Mononuclear cell (primary cell): Measurements from ENCODE around the gene RNPEPL1. TPM values are rescaled to one million over a fixed set of nuclear protein-coding genes. Genes with fewer than 3 reads are reported as not detected.
"Not testable (repeated sequence)": the region's sequence is repeated elsewhere in the genome, so short reads cannot be mapped to it uniquely, and the experiment has no call there.

Source experiments
- H3K27me3 ChIP-seq: 2 replicates; pipeline ENCODE4 v1.6.0; 2011; ENCODE audit warnings: low read length, control low read depth; ENCODE audit not compliant: insufficient read depth
- H3K4me1 ChIP-seq: 2 replicates; pipeline ENCODE4 v1.5.1; 2011; ENCODE audit warnings: mild to moderate bottlenecking, low read length, control low read depth; ENCODE audit not compliant: insufficient read depth
- H3K4me3 ChIP-seq: 2 replicates; pipeline ENCODE4 v1.5.1; 2011; ENCODE audit warnings: mild to moderate bottlenecking, low read length, moderate library complexity
- H3K9me3 ChIP-seq: 2 replicates; pipeline ENCODE4 v1.5.1; 2011; ENCODE audit warnings: low read depth, mild to moderate bottlenecking, control low read depth, low read length
- total RNA-seq: library from RNA; depleted of rRNA; stranded (reverse); fragments of >200 nt; gene quantifications from one replicate; pipeline ENCODE4 v1.2.3, GENCODE V29; 2012

RNPEPL1 gene
- total RNA-seq, 1 donor: 41.1 TPM

DNA sequence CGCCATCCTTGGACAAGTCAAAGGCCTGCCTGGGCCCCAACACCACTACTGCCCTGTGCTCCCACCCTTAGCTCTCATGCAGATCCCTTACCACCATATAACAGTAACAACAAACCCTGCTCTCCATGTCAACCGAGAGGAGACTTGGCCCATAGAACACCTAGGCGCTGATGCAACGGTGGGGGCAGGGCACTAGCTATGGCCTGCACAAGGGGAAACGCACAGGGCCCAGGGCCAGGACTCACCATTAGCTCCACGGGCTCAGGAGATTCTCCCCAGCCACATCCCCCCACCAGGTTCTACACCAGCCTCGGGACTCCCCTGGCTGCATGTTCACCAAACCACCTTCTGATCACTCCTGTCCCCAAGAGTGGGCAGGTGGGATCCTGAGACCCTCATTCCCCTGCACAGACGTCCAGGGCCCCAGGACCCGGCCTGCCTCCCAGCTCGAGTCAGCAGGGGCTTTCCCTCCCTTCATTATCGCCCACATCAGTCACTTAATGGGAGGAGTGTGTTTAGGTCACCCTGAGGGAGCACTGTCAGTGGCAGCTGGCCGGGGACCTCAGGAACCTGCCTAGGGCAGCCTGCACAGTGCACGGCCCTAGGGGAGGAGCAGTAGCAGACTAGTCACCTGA, 39.8 kb upstream of the RNPEPL1 start:
- H3K4me3 ChIP-seq: no peak overlapping the region
- no peaks in the 10 kb centered on the region for H3K4me1 ChIP-seq
- no peaks in the 10 kb centered on the region for H3K27me3 ChIP-seq
- peaks cover 26% of the 10 kb centered on the region for H3K9me3 ChIP-seq

DNA sequence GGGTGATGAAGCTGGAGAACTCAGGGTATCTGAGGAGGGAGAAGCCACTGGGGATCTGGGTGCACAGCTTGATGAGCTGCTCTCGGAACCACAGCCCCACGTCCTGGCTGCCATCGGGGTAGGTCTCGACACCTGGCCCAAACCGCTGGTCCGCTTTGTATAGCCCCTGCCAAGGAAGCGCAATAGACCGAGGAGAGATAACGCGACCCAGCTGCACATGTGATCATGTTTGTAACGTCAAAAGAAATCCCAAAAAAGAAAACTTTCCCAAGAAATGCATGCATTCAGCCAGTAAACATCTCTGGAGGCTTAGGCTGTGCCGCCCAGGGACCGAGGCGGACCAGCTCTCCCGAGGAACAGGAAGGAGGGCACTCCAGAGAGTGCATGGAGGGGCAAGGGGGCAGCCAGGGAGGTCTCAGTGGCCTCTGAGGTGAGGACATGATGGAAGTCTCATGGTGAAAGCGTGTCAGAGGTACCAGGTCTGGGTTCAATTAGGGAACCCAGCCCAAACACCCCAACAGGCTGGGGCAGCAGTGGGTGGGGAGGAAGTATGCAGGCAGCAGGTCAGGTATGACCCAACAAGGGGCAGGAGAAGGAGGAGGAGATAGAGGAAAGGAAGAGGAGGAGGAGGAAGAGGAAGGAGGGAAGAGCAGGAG, 38.8 kb upstream of the RNPEPL1 start:
- H3K9me3 ChIP-seq: peaks cover 26% of the 10 kb centered on the region
- H3K4me3 ChIP-seq: no peak overlapping the region
- no peaks in the 10 kb centered on the region for H3K27me3 ChIP-seq
- no peaks in the 10 kb centered on the region for H3K4me1 ChIP-seq

DNA sequence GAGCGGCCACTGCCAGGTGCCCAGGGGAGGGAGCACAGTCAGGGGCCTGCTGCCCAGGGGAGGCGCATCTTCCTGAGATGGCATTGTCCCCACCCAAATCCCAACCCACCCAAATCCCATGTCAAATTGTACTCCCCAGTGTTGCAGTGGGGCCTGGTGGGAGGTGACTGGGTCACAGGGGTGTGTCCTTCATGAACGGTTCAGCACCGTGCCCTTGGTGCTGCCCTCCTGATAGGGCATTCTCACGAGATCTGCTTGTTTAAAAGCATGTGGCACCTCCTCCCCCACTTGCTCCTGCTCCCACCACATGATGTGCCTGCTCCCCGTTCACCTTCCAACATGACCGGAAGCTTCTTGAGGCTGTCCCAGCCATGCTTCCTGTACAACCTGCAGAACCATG, 38.1 kb upstream of the RNPEPL1 start:
- H3K9me3 ChIP-seq: peaks cover 20% of the 10 kb centered on the region
- no peaks in the 10 kb centered on the region for H3K4me1 ChIP-seq
- H3K4me3 ChIP-seq: no peak overlapping the region
- no peaks in the 10 kb centered on the region for H3K27me3 ChIP-seq

DNA sequence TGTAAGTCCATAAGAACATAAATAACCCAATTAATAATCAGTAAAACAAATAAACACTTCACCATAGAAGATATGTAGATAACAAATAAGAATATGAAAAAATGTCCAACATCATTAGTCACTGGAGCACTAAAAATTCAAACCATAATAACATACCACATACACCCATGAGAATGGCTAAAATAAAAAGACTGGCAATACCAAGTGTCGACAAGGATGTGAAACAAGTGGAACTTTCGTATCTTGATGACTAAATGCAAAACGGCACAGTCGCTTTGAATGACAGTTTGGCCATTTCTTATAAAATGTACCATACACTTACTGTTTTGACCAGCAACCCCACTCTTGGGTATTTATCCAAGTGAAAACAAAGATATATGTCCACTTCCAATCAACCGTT, 37.2 kb upstream of the RNPEPL1 start:
- peaks cover 20% of the 10 kb centered on the region for H3K9me3 ChIP-seq

DNA sequence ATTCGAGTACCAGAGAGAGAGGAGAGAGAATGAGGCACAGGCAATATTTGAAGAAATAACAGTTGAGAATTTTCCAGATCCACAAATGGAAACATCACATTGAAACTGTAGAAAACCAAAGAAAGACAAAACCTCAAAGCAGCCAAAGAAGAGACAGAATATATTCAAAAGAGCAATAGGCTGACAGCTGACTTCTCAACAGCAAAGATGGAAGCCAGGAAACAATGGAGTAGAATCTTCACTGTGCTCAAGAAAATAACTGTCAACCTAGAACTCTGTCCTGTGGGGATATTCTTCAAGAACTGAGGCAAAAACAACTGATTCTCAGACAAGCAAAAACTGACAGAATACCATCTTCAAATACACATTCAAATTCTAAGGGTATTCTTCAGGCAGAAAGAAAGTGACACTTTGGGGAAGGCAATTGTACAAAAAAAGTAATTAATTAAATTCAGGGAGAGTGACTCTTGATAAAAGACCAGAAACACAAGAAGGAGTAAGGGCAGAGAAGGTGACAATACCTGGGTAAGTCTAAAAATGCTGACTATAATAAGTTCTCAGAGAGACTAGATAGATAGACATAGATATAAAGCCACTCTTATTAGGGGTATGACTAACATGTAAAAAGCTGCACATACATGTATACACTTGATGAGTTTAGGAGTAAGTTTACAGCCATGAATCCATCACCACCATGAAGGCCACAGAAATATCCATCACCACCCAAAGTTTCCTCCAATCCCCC, 36.1 kb upstream of the RNPEPL1 start:
- peaks cover 20% of the 10 kb centered on the region for H3K9me3 ChIP-seq
- H3K4me1 ChIP-seq: no peaks in the 10 kb centered on the region
- H3K4me3 ChIP-seq: no peak overlapping the region
- no peaks in the 10 kb centered on the region for H3K27me3 ChIP-seq

More for the DNA sequence above, 37.2 kb upstream of the RNPEPL1 start:
- Histone ChIP-seq H3K27me3 (no peaks in the 10 kb centered on the region), H3K4me3 (no peak overlapping the region), H3K4me1 (no peaks in the 10 kb centered on the region)

DNA sequence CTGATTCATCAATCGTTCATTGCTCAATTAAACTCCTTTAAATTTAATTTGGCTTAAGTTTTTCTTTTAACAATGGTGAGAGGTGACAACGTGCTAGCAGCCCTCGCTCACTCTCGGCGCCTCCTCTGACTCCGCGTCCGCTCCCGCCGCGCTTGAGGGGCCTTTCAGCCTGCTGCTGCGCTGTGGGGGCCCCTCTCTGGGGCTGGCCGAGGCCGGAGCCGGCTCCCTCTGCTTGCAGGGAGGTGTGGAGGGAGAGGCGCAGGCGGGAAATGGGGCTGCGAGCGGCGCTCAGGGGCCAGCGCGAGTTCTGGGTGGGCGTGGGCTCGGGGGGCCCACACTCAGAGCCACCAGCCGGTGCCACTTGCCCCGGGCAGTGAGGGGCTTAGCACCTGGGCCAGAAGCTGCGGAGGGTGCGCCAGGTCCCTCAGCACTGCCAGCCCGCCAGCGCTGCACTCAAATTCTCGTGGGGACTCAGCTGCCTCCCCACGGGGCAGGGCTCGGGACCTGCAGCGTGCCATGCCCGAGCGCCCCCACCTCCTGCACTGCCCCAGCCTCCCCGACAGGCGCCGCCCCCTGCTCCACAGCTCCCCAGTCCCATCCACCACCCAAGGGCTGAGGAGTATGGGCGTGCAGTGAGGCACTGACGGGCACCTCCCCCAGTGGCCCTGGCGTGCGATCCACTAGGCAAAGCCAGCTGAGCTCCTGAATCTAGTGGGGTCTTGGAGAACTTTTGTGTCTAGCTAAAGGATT, 30.1 kb upstream of the RNPEPL1 start:
- no peaks in the 10 kb centered on the region for H3K4me1 ChIP-seq
- no peaks in the 10 kb centered on the region for H3K27me3 ChIP-seq
- no peaks in the 10 kb centered on the region for H3K9me3 ChIP-seq
- no peak overlapping the region for H3K4me3 ChIP-seq

DNA sequence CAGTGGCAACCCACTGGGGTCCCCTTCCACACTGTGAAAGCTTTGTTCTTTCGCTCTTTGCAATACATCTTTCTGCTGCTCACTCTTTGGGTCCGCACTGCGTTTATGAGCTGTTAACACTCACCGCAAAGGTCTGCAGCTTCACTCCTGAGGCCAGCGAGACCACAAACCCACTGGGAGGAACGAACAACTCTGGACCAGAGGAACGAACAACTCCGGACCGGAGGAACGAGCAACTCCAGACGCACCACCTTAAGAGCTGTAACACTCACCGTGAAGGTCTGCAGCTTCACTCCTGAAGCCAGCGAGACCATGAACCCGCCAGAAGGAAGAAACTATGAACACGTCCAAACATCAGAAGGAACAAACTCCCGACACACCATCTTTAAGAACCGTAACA, 29.2 kb upstream of the RNPEPL1 start:
- H3K9me3 ChIP-seq, H3K4me1 ChIP-seq, H3K4me3 ChIP-seq, H3K27me3 ChIP-seq: not testable (repeated sequence)

DNA sequence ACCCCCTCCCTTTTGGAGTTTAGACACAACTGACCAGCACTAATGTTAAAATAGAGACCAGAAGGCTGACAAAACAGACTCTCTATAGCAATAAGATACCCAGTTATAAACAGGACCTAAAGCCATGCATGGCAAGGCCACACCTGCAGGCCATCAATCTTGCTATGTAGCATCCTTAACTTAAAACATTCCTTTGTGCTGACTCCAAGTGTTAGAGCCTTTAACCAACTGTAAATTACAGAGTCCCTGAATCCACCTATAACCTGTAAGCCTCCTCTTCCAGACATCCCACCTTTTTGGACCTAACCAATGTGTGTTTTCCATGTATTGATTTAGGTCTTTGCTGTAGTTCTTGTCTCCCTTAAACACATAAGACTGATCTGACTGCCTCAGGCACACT, 28.4 kb upstream of the RNPEPL1 start:
- Histone ChIP-seq H3K4me1 (no peaks in the 10 kb centered on the region), H3K9me3 (no peaks in the 10 kb centered on the region), H3K27me3 (no peaks in the 10 kb centered on the region), H3K4me3 (no peak overlapping the region)

DNA sequence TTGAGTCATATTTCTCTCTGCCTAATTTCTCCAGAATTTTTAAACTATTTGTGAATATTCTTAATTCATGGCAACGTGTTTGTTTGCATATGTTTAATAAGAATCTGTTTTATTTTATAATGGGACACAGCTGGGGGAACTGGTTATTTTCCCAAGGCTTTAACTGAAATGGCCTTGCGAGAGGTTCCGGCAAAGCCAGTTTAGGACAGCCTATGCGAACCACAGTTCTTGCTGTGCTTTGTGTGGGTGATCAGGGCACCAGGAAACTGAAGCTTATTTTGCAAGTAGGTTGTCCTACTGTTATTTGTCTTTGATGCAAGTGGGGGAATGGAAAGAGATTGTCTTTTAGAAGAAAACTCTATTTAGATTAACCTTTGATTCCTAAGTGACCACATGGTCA, 17.0 kb upstream of the RNPEPL1 start:
- H3K4me1 ChIP-seq: no peaks in the 10 kb centered on the region
- H3K27me3 ChIP-seq: no peaks in the 10 kb centered on the region
- H3K9me3 ChIP-seq: no peaks in the 10 kb centered on the region
- H3K4me3 ChIP-seq: no peak overlapping the region

DNA sequence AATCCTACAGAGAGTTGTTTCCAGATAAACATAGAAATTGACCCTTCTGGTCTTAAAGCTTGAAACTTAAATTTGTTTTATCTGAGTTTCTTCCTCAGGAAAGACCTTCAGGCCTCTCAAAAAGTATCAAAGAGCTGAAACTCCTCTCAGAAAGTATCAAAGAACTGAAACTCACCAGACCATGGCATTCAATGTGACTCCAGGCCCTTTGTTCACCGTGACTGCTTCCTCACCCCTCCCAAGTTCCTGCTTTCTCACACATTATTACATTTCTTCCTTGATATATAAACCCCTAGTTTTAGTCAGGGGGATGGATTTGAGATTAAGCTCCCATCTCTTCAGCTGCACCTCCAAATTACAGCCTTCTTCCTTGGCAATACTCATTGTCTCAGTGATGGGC, 16.5 kb upstream of the RNPEPL1 start:
- Histone ChIP-seq H3K9me3 (no peaks in the 10 kb centered on the region), H3K27me3 (no peaks in the 10 kb centered on the region), H3K4me1 (no peaks in the 10 kb centered on the region), H3K4me3 (no peak overlapping the region)

DNA sequence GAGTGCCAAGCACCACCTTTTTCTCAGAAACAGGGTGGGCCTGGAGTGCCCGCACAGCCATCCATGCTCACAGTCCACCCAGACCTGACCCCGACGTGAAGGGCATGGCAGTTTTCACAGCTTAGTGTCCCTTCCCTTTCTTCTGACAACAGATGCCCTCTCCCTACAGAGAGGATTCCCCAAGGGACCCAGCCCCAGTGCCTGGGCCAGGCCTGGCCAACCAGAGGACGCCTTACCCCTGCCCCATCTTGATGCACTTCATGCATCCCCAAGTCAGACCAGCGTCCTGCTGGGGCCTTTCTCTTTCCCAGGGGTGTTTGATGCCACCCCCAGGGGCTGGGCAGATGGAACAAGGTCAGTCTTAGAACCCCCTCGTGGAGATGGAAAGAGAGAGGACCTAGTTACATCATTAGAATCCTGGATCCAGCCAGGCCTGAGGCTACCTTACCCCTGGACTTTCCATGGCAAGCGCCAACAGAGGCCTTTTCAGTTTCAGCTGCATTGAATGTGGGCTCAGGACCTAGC, 14.3 kb upstream of the RNPEPL1 start:
- Histone ChIP-seq H3K4me1 (peaks cover 20% of the 10 kb centered on the region), H3K4me3 (no peak overlapping the region), H3K9me3 (no peaks in the 10 kb centered on the region)

DNA sequence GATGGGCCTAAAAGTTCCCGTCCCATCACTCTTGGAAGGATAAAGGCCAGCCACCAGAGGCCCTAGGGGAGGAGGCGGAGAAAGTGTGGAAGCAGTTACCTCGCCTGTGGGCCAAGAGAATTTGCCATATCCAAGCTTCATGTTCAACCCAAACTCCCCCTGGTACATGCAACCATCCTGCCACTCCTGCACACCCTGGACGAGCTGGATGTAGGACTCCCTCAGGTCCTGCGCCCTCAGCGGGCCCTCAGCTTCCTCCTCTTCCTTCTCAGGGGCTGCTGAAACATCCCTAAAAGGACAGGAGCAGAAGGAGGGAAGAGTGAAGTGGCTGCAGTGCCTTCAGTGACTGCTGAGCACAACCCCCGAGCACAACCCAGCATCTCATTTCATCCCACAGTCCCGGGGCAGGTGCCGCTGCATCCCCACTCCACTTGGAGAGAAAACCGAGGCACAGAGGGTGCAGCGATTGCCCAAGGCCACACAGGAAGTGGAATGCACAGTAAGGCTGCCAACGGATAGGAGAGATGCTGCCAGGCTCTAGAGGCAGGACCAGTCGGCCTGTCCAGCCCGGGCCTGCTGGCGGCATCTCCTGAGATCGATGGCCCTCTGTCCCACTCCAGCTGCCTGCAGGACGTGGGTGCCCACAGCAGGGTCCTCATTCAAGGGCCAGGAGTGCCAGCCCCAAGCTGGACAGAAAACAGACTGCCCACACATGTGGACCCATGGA, 13.4 kb upstream of the RNPEPL1 start:
- no peaks in the 10 kb centered on the region for H3K27me3 ChIP-seq
- H3K4me3 ChIP-seq: no peak overlapping the region
- H3K4me1 ChIP-seq: peaks cover 29% of the 10 kb centered on the region
- H3K9me3 ChIP-seq: no peaks in the 10 kb centered on the region

More for the DNA sequence above, 14.3 kb upstream of the RNPEPL1 start:
- no peaks in the 10 kb centered on the region for H3K27me3 ChIP-seq

DNA sequence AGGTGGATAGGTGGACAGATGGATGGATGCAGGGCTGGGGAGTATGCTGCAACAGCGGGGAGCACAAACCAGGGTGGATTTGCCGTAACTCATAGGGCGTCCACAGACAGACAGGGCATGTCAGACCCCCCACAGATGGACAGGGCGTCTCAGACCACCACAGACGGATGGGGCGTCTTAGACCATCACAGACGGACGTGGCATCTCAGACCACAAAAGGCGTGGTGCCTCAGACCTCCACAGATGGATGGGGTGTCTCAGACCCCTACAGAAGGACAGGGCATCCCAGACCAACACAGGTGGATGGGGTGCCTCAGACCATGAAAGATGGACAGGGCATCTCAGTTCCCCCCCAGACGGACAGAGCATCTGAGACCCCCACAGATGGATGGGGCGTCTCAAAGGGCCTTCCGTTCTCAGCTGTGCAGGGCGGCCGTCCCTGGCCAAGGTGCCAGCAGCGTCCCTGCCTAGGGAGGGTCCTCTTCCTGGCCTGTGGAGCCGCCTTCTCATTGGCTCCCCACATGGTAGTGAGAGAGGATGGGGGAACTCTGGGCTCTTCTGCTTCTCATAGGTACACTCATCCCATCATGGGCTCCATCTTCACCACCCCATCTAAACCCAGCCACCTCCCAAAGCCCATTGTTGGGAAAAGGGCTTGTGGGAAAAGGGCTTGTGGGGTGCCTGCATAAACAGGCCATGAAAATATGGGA, 12.6 kb upstream of the RNPEPL1 start:
- H3K4me1 ChIP-seq: peaks cover 29% of the 10 kb centered on the region
- no peaks in the 10 kb centered on the region for H3K9me3 ChIP-seq
- no peaks in the 10 kb centered on the region for H3K27me3 ChIP-seq
- no peak overlapping the region for H3K4me3 ChIP-seq

DNA sequence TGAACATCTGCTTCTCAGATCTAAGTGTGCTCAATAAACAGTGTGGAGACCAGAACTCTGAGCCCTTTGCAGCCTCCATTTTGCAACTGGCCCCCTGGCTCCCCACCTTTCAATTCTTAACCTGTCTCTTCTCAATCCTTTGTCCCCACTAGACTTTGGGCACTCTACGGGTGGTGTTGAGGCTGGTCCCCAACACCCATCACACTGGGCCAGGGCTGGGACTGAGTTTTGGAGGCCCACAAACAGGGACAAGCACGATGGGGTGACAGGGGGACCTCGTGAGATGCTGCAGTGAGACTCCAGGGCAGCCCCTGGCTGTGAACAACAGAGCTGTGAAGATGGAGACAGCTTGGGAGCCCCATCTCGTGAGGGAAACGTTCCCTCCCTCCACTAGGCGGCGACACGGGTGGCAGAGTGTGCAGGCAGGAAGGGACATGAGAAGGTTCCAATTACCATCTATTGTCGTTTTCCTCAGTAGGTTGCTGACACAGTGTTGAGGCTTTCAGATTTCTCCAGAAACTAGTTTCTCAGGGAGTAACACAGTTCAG, 11.7 kb upstream of the RNPEPL1 start:
- Histone ChIP-seq H3K4me1 (peaks cover 34% of the 10 kb centered on the region), H3K9me3 (no peaks in the 10 kb centered on the region), H3K4me3 (no peak overlapping the region), H3K27me3 (no peaks in the 10 kb centered on the region)
